GM19468 (cell line): ENCODE data around the gene BMX.

Source experiments
- ATAC-seq: cut with Tn5 transposase; IDR thresholded peaks from one replicate; pipeline ENCODE4 v1.9.1; 2021; ENCODE audit warnings: mild to moderate bottlenecking, moderate library complexity, moderate number of reproducible peaks; ENCODE audit not compliant: unreplicated experiment; ENCODE audit errors: extremely low read depth

The BMX gene

DNA sequence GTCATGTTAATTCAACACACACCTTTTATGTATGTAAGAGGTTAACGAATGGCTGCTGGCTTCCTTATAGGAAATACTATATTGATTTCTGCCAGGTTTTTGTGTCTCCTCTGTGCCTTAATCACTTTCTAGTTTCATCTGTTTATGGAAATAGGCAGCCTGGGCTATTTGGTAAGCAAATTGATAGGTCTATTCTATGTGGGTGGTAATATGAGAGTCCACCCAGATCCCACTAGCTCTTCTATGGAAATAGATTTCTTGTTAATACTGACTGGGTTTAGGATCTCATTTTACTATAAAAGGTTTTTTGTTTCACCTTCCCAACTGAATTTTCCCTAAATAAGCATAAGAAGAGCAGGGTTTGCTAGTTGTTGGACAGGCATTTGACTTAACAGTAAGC, 4.1 kb downstream of the BMX start:
- no peak for ATAC-seq

DNA sequence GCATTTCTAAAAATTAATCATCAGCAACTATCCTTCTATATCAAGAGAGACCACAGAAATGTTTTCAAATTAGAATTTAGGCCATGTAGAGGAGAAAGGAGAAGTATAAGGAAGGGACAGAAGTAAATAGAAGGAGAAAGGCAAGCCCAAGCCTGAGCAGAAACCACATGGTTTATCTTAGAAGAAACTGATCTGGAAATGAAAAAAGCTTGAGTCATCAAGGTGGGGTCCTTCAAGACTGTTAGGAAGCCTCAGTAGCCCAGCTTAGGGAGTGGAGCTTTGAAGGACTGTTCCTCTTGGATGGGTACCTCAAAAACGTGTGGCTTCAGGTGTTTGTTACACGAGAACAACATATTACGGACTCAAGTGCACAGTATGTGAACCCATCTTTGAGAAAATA, 4.5 kb downstream of the BMX start:
- no peak for ATAC-seq

DNA sequence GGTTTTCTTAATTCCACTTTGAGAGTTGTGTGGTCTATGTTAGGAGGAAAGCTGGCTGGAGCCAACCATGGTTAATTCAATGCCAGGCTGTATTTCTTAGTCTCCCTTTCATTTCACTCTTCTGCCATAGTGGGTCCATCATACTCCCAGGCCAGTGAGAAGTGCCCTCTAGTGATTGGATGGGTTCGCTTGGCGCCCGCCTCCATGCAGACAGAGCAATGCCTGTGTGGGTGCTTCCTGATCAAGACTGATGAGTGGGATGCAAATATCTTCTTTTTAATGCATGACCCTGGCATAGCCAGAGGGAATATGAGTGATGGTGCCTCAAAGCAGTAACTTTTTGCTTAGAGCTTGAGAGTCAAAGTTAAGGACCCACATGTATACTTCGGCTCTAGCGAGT, 6.4 kb downstream of the BMX start:
- ATAC-seq = no peak

DNA sequence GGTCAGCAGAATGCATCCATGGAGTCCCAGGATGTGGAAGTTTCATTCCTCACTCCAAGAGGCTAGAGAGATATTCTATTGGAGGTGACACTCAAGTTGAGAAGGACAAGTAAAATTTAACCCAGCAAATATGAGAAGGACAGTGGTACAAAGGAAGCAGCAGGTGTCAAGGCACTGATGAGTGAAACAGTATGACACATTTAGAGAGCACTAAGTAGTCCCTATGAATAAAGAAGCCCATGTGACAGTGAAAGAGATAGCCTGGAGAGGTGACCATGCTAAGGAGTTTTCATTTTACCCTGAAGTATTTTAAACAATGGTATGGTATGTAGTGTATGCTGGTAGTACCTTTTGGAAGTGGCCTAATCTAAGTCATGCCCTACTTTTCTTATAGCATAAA, 9.2 kb downstream of the BMX start:
- ATAC-seq = no peak

DNA sequence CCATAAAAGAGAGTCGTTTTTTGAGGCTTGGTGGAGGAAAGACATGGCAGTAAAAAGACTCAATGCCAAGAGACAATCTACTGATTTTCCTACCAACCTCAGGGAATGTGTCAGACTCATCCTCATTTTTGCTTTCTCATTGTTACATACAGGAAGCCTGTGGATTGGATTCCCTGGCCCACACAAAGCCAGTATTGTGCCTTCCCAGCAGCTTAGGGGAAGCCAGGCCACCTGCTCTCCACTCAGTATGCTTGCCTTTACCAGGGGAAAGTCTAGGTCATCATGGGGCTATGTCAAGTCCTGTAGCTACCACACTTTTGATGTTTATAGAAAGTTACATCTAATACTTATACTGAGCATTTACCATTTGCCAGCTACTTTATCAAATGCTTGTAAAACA, 11.0 kb downstream of the BMX start:
- ATAC-seq = no peak

DNA sequence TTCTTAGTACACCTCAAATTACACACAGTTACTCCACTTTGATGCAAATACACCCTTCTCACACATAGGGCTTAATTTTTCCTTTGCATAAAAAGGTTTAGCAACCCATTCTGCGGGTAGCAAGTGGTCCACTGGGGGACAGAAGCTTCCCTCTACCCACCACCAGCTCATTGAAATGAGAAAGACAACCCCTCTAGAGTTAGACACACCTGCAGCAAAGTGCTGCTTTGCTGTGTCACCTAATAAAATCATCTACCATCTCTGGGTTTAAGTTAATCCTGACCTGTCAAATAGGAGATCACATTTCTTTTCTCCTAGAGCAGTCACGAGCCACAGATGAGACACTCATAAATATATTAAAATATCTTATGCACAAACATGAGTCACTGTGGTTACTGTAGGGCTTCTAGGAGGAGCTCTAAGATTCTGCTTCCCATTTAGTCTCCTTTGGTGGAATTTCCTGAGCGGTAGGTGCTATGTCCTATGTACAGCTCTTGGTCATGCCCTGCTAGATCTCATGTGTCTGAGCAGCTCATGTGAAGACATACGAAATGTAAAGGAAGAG, 11.9 kb downstream of the BMX start:
- ATAC-seq = no peak

DNA sequence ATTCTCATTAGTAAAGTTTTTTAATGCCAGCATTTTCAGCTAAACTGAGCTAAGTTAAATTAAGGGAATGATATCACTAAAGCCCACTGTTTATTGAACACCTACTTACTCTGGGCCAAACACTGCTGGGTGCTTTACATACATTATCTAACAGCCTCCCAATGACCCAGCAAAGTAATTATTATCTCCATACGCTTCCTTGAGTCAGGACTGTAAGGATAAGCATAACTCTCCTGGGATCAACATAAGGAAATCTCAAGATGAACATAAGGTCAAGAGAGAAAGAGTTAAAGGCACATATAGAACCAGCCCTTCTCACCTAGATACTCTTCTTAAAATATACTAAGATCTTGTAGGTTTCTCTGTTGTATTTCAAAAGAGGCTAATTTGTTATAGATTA, 13.7 kb downstream of the BMX start:
- ATAC-seq = no peak

DNA sequence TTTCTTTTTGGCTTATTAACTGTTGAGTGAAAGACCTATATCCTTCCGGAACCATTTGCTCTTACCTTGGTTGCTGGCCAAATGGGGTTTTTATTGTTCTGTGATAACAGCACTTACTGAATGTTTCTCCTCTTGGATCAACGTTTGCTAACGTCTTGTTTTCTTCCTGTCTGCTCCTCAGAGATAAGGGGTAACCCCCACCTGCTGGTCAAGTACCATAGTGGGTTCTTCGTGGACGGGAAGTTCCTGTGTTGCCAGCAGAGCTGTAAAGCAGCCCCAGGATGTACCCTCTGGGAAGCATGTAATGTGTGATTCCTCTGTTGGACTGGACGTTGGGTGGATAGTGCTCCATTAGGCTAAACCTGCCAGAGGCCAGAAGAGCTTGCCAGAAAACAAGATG, 15.3 kb downstream of the BMX start:
- no peak for ATAC-seq

DNA sequence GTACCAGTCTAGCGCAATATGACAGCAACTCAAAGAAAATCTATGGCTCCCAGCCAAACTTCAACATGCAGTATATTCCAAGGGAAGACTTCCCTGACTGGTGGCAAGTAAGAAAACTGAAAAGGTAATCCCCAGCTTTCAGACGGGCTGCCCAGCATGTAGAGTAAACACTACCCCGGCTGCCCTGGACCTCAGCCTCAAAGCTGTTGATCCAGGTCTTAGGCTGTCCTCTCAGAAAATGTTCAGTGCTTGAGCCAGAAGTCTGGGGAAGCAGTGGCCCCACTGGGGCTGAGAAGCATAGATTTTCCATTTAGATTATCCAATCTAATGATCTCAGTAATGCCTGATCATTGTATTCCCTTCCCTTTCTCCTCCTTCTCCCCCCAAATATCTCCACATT, 21.9 kb downstream of the BMX start:
- no peak for ATAC-seq

DNA sequence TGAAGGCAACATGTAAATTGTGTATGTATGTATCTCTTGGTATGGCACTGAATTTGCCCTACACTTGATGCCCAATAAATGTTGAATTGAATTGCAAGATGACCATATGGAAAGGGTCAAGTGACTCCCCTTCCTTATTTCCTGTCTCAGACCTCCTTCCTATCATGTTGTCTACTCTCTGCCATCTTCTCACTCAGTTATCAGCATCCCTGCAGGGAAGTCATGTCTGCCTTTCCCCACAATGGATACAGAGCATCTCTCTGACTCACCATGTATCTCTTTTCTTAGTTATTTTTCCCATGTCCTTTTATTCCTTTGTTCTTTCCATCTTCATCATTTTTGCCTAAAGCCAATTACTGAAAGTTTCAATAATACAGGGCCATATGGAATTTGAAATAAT, 22.5 kb downstream of the BMX start:
- ATAC-seq = no peak

DNA sequence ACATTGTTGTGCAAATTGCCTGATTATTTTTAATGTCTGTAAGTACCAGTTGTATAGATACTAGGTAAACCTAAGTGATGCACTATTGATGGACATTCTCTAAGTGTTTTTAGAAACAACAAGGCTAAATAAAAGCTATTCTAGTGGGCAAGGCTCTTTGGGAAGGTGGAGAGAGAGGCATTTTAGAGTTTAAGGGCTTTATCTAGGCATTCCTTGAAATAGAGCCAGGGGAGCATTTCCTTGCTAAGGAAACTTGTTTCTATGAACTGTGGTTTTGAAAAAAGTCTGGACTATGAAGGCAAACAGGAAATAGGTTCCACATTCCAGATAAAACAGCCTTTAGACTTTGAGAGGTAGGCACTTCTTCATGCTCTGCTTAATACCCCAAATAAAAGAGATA, 23.8 kb downstream of the BMX start:
- ATAC-seq = no peak

DNA sequence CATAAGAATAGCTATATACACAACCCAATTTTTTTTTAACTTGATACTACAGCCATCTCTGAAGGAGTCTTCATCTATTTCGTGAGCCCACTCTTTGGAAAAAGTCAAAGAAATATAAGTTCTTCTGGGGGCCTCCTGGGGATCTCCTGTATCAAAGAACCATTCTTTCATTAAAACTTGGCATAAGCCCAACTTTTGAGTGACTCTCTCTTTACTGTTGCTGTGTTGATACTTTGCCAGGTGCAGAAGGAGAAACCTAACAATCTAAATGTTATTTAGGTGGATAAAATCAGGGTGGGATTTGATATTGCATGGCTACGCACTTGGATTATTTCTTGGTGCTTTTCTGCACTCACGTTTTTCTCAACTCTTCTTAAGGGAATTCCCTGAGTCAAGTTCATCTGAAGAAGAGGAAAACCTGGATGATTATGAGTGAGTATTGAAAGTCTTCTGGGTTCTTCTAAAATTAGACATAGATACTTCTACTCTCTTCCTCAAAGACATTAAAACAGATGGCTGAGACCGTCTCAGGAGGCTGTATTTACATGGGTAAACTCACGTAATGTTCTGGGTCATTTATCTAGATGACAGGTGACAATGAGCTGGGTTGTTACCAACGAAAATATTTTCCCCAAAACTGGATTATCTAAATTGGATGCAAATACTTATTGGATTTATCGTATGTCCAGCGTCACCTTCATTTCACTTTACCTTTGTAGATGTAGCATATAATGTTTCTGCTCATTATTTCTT, 25.2 kb downstream of the BMX start:
- no peak for ATAC-seq

DNA sequence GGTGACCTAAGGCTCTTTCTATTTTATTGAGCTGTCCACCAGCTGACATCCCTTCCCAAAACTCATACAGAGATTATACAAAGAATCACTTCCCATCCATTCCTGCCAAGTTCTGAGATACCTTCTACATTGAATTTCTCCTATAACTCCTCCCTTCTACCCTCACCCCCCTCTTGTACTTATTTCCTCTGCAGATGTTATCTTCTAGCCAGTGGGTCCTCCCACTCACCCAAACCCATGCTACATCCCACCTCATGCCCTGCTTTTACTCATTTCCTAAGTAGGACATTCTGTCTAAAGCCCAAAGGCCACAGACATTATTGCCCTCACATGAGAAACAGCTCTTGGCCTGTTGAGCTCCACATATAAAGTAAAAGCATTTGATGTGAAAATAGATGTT, 28.6 kb downstream of the BMX start:
- no peak for ATAC-seq

DNA sequence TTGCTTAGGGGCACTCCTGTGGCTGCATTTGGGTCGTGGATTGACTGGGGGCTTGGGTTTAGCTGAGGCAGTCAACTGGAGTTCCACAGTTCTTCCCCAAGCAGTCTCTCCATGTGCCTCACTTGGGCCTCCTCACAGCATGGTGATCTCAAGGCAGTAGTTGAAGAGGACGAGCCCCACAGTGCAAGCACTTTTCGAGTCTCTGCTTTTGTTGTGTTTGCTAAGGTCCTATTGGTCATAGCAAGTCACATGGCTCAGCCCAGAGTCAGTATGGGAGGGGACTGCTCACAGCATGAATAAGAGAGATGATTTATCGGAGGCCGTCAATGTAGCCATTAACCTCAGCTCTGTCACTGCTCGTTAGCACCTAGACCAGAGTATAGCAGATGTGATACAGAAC, 29.7 kb downstream of the BMX start:
- no peak for ATAC-seq

DNA sequence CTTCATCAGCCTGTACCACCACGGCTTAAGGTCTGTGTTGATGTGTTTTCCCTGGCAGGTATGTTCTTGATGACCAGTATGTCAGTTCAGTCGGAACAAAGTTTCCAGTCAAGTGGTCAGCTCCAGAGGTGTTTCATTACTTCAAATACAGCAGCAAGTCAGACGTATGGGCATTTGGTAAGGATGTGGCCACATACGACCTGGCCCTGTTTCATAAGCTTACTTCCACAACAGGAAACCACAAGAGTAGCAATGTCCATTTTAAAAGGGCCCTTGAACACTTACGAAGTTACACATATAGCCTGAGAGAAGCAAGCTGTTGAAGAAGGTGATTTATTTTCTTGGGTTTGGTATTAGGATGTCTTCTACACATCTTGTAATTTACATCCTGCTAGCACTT, 46.1 kb downstream of the BMX start:
- no peak for ATAC-seq

DNA sequence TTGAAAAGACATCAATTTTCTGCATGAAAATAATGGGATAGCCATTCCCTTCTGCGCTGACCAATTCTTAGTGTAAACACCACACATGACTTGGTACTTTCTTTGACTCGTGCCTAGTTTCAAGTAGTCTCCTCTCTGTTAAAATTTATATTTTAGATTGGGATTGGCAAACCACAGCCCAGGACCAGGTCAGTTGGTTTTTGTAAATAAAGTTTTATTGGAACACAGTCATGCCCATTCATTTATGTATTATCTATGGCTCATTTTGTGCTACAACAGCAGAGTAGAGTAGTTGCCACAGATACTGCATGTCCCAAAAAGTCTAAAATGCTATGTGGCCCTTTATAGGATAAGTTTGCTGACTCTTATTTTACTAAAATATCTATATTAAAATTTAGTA, 46.7 kb downstream of the BMX start:
- no peak for ATAC-seq

DNA sequence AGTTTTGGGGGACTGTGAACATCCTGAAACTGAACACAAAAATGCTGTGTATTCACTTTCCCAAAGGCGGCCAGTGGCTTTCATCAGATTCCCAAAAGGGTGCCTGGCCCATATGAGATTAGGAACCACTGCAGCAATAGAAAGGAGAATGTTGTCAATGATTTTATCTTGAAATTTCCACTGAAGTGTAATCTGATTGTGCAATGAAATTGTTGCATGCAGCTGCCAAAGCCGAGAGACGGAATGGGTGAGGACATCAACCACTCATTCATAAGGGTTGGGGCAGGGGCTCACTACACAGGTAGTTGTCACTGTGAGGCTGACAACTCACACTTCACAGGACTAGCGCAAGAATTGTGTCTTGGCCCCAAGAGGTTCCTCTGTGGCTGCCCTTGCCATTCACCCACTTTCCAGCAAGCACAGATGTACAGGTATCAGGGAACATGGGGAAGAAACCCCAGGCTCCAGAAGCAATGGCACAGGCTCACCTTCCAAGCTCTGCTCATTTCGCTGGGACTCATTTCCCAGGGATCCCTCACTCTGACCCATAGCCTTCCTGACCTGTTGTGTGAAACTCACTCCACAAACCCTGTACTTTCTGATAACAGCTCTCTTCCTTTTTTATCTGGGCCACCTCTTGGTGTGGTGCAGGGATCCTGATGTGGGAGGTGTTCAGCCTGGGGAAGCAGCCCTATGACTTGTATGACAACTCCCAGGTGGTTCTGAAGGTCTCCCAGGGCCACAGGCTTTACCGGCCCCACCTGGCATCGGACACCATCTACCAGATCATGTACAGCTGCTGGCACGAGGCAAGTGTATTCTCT, 48.8 kb downstream of the BMX start:
- no peak for ATAC-seq

DNA sequence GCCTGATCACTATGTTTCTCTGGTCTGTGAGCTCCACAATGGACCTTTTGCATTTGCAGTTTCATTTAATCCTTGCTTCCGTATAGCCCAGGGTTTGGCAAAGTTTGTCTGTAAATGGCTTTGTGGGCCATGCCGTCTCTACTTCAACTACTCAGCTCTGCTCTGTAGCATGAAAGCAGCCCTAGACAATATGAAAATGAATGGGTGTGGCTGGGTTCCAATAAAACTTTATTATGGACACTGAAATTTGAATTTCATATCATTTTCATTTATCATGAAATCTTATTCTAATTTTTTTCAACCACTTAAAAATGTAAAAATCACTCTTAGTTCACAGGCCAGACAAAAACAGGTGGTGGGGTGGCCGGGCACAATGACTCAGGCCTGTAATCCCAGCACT, 58.6 kb downstream of the BMX start:
- no peak for ATAC-seq

DNA sequence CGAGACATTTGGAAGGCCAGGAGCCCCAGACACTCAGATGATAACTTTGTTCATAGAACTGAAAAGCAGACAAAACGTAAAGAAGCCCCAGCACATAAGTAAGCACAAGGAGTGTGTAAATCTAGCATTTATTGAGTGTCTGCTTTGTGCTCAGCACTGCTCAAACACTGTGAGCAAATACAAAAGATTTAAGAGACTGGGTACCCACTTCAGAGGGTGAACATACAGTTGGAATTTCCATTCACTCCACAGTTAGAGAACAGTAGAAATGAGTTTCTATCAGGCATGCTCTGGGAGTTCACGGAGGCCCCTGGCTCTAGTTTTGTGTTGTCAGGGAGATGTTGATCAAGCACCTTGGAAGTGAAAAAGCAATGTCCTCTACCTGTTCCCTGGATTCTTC, 60.3 kb downstream of the BMX start:
- no peak for ATAC-seq

DNA sequence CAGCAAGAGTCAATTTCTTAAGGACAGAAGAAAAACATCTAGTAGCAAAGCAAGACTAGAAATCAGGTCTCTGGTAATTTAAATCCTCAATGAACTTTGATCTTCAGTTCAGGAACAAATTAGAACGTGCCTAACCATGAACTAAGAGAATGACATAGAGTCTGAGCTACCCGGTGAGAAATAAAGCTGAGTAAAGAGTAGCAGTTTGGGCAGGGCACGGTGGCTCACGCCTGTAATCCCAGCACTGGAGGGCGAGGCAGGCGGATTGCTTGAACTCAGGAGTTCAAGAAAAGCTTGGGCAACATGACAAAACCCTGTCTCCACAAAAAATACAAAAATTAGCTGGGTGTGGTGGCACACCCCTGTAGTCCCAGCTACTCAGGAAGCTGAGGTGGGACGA, 62.4 kb downstream of the BMX start:
- no peak for ATAC-seq

DNA sequence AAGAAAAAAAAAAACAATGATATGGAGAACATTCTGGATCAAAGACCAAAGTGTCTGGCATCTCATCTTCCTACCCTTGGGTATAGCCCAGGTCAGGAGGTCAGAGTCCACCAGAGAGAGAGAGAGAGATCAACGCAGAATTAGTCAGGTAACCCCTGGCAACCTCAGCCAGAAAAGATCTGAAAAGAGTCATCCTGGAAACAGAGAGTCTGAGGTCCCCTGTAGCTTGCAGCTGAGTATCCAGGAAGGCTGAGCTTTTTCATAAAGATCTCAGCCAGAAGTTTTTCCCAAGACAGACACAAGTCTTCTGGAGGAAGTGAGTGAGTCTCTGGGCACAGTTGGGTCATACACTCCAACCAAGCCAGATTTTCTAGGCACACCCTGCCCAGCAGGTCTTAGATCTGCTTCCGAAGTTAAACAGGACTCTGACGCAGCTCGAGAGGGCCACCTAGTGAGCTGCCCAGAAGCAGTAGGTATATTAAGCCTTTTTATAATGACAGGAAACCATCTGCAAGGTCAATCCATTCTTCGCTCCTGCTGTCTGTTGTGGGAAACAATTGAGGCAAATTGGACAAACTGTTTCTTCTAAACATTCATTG, 64.5 kb downstream of the BMX start:
- no peak for ATAC-seq
